HG03108 (cell line): ENCODE data around the gene PROSER2.
"Not testable (repeated sequence)": the region's sequence is repeated elsewhere in the genome, so short reads cannot be mapped to it uniquely, and the experiment has no call there.

Experiments
- ATAC-seq: cut with Tn5 transposase; IDR thresholded peaks from one replicate; pipeline ENCODE4 v1.9.1; 2021; ENCODE audit warnings: moderate library complexity; ENCODE audit not compliant: unreplicated experiment

PROSER2 gene

DNA sequence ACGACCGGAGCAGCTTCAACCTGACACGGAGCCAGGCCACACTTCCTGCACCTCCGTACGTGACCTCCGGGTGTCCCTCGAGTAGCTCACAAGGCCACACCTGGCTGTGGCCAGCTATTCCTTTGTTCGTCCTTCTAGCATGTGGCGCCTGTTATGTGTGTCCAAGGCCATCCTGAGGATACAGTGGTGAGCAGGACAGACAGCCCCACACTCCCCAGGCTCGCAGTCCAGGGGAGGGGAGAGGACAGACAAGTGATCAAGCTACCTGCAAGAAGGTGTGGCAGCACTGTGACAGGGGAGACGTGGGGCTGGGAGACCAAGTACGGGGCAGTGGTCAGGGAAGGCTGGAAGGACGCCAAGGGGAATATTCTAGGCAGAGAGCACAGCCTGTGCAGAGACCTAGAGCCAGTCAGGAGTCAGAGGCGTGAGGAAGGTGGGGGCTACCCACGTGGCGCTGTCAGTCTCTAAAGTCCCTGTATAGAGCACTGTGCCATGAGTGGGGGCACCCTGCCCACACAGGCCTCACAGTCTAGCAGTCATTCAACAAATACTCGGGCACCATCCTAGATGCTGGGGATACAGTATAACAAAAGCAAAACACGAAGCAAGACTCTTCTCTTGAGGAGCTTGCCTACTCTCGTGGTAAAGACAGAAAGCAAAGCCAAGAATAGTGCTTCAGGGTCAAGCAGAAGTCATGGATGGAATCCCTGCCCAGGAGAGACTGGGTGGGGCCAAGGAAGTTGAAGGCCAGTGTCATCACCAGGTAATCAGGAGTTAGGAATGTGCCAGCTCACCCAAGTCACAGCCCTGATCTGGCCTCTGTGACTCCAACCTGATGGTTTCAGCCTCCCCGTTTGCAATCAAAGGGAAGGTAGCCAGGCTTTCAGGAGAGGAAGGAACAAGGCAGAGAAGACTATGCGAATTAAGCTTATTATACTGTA lies 58.6 kb downstream of the PROSER2 start:
- ATAC-seq, result no peak

DNA sequence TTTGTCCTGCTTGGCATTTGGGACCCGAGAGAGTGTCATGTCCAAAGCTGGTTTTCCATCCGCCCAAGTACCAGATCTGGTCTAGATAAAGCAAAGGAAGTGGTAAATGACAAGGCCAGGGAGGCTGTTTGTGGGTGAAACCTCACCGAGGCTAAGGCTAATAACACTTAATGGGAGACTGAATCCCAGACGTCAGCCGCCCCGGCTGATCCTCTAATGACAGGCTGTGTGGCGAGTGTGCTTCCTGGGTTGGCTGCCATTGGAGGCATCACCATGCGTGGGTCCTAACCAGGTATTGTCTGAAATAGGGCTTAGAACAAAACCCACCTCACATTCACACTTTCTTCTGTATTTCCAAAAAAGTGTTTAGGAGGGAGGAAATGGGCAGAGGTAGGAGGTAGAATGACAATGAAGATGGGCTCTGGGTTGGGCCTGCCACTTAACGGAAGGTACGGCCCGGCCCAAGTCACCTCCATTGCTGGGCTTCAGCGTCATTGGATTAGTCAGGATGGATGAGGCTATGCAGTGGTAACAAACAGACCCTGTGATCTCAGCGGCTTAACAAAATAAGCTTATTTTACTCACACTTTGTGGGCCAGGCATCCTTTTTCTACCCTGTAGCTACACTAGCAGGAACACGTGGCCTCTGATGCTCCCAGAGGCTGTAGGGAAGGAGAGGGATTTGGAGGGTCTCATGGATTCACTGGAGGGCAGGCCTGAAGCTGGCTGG lies 59.7 kb downstream of the PROSER2 start:
- ATAC-seq, result no peak

DNA sequence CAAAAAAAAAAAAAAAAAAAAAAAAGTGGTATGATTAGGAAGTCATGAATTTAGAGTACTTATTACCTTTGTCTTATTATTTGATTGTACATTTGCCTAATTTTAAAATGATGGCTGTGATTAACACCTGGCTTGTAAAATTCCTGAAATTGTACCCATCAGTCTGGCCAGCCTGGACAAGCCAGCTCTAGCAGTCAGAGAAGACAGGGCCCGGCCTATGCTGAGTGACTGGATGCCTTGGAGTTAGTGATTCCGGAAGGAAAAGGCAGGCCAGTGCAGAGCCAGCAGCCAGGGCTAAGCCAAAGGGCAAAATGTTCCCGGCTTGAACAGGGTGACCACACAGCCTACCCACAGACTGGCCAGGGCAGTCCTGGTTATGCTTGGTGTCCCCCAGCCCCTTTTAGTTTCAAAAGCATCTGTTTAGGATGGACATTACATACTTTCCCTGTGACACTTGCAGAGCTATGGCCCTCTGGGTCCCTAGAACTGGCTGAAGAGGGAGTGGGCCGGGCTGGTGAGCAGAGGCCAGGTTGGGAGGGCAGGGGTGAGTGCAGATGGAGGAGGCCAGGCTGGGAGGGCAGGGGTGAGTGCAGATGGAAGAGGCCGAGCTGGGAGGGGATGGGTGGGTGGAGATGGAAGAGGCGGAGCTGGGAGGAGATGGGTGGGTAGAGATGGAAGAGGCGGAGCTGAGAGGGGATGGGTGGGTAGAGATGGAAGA lies 61.7 kb downstream of the PROSER2 start:
- ATAC-seq, result no peak

DNA sequence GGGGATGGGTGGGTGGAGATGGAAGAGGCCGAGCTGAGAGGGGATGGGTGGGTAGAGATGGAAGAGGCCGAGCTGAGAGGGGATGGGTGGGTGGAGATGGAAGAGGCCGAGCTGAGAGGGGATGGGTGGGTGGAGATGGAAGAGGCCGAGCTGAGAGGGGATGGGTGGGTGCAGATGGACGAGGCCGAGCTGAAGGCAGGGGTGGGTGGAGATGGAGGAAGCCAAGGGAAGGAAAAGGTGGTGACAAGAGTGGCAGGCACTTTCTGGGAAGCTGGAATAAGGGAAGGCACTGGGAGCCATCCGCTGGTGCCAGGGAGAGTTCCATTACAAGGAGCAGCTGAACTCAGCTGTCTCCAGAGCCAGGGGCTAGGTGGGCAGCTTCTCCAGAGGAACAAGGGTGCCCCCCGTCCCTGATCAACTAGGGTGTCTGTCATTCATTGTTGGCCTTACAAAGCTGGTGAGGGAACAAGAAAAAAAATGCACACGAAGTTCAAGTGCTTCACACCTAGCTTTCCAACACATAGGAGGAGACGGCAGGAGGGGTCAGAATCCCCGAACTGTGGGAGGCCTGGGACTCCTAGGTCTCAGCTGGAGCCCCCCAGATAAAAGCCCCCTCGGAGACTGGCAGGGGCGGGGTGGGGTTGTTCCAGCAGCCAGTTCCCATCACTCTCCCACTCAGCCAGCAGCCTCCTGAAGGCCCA lies 62.4 kb downstream of the PROSER2 start:
- no peak for ATAC-seq

DNA sequence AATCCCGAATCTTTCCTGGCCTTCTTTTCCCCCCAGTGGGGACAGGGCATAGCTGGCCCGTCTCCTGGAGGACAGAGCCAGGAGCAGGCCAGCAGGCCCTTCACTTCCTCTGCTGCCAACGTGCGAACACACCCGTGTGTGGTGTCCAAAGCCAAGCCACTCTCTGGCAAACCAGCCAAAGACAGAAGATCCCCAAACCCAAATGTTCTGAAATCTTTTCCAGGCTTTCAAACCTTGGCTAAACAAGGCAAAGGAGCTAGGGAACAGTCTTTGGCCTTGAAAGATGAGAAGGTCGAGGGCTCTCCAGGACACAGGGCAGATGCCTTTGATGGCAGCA lies 63.0 kb downstream of the PROSER2 start:
- no peak for ATAC-seq

DNA sequence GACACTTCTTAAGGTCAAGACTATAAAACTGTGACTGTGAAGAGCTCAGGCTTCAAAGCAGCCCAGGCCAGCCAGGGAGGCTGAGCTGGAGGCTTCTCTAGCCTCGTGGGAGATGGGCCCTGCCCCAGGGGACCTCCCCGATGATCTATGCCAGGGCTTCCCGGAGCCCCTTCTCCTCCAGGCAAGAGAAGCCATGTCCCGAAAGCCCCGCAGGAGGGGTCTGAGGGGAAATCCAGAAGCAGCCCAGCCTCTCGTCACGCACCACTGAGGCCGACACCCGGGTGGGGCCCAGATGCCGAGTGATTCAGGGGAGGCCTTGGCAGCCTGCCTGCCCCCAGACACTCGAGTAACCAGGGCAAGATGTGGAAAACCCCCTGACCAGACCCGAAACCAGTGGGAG lies 63.7 kb downstream of the PROSER2 start:
- no peak for ATAC-seq

DNA sequence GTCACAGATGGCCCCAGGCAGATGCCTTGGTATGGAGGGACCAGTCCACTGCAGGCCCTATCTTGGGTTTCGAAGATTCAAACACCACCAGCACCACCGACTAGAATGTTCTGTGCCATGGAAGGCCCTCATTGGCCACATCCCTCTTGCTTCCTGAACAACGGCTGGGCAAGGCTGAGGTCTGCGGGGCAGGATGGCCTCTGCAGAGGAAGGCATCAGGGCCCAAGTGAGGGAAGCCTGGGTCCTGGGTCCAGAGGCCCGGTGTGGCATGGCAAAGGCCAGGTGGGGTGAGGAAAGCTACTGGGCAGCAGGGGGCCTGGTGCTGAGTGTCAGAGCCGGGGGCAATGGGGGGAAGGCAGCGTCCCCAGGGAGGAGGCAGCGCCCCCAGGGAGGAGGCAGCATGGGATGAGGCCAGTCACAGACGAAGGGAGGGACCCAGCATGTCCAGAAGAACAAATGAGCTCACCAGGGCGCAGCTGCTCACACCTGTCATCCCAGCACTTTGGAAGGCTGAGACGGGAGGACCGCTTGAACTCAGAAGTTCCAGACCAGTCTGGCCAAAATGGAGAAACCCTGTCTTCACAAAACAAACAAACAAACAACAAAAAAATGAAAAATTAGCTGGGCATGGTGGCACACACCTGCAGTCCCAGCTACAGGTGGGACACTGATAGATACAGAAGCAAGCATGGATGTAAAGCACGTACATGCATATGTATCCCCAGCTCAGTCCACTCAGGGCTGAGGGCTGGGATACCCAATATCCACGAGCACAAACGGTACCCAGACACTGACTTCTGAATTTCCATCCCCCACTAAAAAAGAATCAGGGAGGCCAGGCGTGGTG lies 64.4 kb downstream of the PROSER2 start:
- ATAC-seq, result no peak

DNA sequence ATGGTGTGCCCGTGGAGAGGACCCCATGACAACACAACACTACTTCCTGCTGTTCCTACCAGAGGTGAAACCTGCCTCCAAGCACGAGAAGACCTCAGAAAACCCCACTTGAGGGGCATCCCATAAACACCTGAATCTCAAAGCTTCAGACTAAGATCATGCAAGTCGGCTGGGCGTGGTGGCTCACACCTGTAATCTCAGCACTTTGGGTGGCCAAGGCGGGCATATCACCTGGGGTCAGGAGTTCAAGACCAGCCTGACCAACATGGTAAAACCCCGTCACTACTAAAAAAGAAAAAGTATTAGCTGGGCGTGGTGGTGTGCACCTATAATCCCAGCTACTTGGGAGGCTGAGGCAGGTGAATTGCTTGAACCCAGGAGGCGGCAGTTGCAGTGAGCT lies 66.1 kb downstream of the PROSER2 start:
- ATAC-seq, result not testable (repeated sequence)

DNA sequence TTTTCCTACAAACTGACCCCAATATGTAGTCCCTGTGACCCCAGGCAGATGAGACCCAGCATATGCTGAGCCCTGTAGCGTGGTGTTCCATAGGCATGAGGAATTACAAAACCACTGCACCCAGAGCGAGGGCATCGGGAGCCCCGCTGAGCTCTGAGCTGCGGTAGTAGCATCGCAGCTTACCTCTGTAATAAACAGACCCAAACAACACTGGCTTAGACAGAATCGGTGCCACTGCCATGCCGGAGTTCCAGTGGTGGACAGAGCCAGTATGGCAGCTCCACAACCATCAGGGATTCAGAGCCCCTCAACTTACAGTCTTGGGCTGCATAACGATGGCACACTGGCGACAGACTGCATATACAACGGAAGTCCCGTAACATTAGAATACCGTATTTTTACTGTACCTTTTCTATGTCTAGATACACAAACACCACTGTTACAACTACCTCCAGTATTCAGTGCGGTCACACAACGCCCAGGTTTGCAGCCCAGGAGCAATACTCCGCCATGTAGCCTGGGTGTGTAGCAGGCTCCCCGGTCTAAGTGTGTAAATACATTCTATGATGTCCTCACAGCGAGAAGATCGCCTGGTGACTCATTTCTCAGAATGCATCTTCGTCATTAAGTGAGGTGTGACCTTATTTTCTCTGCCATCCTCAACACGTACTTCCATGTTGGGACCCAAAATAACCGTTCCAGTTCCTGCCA lies 68.8 kb downstream of the PROSER2 start:
- no peak for ATAC-seq

DNA sequence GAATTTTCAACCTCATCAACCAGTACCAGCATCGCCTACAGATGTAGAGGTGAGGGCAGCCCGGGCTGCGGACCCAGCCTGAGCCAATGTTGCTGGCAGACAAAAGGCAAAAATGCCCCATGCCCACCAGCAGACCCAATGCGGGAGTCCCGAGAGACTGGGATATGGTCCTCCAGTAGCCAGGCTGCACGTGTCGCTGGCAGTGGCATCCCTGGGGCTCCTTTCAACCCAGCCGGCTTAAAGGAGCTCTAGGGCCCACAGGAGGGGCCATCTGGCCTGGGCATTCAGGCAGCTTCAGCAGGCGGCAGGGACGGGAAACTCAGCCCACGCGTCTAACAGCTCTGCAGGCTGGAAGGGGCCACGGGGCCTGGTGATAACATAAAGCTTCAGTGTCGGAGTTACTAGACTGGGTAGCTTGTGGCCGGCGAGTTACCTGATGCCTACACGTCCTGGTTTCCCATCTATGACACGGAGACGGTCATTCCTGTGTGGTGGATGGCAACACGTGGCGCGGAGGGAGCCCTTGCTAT lies 70.7 kb downstream of the PROSER2 start:
- ATAC-seq, result no peak

DNA sequence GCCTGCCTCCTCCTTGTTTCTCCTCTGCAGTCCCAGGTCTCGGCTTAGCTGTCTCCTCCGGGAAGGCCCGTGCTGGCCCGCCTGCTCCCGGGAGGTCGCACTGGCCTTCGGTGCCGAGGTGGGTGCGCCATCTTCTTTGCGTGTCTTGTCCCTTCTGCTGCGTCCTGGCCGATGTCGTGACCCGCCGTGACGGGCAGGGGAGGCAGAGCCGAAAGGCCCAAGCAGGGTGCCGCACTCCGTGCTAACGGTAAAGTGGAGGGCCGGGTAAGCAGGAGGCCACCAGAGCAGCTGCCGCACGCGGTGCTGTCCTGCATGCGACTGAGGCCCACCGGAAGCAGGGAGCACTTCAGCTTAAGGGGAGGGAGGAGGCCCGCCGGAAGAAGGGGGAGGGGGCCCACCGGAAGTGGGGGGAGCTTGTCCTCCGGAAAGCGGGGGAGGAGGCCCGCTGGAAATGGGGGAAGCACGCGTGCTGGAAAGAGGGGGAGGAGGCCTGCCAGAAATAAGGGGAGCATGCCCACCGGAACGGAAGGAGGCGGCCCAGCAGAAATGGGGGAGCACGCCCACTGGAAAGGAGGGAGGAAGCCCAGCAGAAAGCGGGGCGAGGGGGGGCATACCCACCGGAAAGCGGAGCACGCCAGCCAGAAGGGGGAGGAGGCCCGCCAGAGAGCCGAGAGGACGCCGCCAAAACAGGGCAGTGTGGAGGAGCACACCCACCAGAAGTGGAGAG lies 71.4 kb downstream of the PROSER2 start:
- ATAC-seq, result no peak

DNA sequence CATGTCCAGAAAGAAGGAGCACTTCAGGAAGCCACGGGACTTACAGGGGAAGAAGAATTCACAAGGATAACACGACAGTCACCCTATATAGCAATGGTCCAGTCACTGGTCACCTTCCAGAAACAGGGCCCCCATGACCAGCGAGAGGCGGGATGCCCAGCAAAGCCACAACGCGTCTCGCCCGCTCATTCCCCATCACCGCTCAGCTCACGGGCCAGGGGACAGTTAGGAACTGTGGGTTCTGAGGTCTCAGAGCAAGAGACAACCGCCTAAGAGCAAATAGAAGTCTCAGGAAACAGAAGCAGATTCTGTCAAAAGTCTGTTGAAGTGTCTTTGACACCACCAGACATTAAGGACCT lies 71.9 kb downstream of the PROSER2 start:
- ATAC-seq, result no peak

DNA sequence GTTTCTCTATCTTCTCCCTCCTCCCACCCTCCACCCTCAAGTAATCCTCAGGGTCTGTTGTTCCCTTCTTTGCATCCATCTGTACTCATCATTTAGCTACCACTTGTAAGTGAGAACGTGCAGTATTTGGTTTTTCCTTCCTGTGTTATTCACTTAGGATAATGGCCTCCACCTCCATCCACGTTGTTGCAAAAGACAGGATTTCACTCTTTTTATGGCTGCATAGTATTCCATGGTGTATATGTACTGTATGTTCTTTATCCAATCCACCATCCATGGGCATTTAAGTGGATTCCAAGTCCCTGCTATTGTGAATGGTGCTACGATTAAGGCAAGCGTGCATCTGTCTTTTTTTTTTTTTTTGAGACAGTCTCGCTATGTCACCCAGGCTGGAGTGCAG lies 72.4 kb downstream of the PROSER2 start:
- ATAC-seq, result no peak

DNA sequence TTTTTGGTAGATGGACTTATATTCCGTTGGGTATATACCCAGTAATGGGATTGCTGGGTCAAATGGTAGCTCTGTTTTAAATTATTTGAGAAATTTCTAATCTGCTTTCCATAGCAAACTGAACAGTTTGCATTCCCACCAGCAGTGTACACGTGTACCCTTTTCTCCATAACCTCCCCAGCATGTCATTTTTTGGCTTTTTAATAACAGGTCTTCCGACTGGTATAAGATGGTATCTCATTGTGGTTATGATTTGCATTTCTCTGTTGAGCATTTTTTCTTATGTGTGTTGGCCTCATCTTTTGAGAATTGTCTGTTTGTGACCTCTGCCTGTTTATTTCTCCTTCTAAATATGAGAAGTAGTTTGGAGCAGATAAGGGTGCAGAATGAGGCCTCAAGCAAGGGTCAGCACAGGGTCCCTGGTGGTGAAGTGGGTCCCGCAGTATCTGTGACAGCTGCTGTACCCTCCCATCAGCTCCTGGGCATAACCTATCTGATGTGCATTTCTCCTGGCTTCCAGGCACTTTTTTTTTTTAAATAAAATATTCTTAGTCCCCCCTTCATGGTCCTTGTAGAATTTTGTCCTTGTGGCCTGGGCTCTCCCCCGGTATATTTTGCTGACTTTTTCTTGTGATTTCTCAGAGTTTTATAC lies 73.5 kb downstream of the PROSER2 start:
- ATAC-seq, result no peak

DNA sequence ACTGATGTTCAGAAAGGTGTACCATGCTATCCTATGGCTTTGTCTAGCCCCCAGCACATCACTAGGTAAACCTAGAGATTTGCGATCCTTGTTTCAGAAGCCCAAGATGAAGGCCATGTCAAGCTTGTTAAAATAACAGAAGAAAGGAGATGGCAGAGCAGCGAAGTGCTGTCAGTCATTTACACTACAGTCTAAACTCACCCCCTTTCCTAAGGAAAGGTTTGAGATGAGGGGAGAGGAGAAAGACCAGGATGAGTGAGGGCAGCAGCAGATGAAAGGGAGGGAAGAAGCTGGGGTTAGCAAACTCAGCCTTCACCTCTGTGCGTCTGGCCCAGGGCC lies 74.8 kb downstream of the PROSER2 start:
- no peak for ATAC-seq

DNA sequence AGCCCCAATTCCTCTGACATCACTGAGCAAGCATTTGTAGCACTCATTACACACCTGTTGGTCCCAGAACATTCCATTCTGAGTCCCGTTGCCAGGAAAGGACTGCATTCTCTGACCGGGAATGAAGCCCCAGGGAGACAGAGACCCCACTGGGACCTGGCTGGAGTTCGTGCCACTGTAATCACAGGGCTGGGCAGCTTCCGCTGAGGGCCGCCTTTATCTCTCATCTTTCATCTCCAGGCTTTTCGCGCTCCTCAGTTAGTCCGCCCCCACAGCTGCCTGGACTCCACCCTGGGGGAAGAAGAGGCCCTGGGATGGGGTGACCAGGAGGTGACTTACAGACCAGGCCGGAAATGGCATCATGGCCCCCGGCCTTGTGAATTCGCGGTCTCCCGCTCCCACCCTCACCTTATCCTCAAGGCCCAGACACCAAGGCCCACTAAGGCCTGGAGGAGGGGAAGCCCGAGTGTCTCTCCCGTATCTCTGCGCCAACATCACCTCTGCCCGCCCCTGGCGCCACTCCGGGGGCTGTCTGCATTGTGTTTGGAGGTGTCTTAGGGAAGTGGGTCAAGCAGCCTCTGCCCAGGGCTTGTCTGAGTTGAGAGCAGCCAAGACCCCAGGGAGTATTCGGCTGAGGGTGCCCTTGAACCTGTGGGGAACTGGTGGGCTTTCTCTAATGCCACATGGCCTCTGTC lies 75.4 kb downstream of the PROSER2 start:
- no peak for ATAC-seq

DNA sequence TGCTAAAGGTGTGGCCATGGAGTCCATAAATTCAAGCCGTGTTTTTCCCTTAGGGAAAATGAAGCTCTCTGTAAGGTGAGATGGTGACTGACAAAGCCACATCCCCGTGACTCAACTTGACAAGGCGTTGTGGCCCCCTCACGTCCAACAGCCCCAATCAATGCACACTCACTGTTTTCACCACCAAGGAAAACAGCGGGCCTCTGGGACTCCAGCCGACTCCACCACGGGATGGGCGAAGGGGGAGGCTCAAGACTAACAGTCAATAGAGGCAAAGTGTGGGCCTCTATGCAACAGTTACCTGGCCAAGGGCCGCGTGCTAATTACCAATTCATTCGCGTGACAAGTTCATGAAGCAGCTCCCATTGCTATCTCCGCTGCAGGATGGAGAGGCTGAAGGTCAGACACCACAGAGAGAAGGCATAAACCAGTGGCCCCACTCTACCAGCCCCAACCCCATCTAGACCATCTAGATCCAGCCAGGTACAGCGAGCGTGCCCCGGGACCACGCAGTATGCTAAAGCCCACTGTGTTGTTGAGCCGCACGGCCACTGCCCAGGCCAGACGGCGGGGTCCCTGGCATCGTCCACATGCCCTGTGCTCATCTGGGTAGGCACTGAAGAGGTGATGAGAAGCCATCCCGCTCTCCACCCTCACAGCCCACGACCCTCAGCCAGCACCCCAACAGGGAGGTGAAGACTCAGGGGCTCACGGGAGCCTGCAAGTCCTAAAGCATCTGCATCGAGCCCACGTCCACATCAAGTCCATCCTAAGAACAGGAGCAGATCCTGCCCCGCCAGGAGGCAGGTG lies 76.1 kb downstream of the PROSER2 start:
- ATAC-seq, result no peak
